Measurements from ENCODE around the gene FANK1.

The FANK1 gene

GRCh38 chr10:125991392-125991791 is 95.0 kb downstream of the FANK1 start:
- H3K4me3 ChIP-seq (ENCODE audit: low read length): no peak overlapping the region
- TF ChIP-seq CTCF (conservative IDR thresholded peaks at IDR 0.05; ENCODE audit: low read depth, low read length): no peak
- peak; percentile 43 for DNase-seq (ENCODE audit: low read depth)

- no peak for TF ChIP-seq CTCF (conservative IDR thresholded peaks at IDR 0.05; ENCODE audit: low read depth, low read length)
- no peak overlapping the region for H3K4me3 ChIP-seq (ENCODE audit: low read length)
- DNase-seq (ENCODE audit: low read depth): no peak
Measured at GRCh38 chr10:125992254-125992653, 95.9 kb downstream of the FANK1 start.

- TF ChIP-seq CTCF (conservative IDR thresholded peaks at IDR 0.05; ENCODE audit: low read depth, low read length): no peak
- DNase-seq (ENCODE audit: low read depth): no peak
- H3K4me3 ChIP-seq (ENCODE audit: low read length): no peak overlapping the region
Measured at GRCh38 chr10:125994601-125995000, 98.2 kb downstream of the FANK1 start.

- no peak for DNase-seq (ENCODE audit: low read depth)
- no peak for TF ChIP-seq CTCF (conservative IDR thresholded peaks at IDR 0.05; ENCODE audit: low read depth, low read length)
- H3K4me3 ChIP-seq (ENCODE audit: low read length): no peak overlapping the region
Measured at GRCh38 chr10:125995726-125996304, 99.5 kb downstream of the FANK1 start.

- H3K4me3 ChIP-seq (ENCODE audit: low read length): no peak overlapping the region
- no peak for TF ChIP-seq CTCF (conservative IDR thresholded peaks at IDR 0.05; ENCODE audit: low read depth, low read length)
Measured at GRCh38 chr10:125997586-125997985, 101.2 kb downstream of the FANK1 start.

GRCh38 chr10:125999694-126000093 is 103.3 kb downstream of the FANK1 start:
- DNase-seq (ENCODE audit: low read depth): no peak
- H3K4me3 ChIP-seq (ENCODE audit: low read length): no peak overlapping the region
- TF ChIP-seq CTCF (conservative IDR thresholded peaks at IDR 0.05; ENCODE audit: low read depth, low read length): no peak

More at GRCh38 chr10:125997586-125997985, 101.2 kb downstream of the FANK1 start:
- no peak for DNase-seq (ENCODE audit: low read depth)

- peak; percentile 34 for DNase-seq (ENCODE audit: low read depth)
- no peak for TF ChIP-seq CTCF (conservative IDR thresholded peaks at IDR 0.05; ENCODE audit: low read depth, low read length)
- no peak overlapping the region for H3K4me3 ChIP-seq (ENCODE audit: low read length)
Measured at GRCh38 chr10:126001576-126001975, 105.2 kb downstream of the FANK1 start.
